Stomach (tissue), 4 donors: ENCODE results near the gene CCNT2.

Experiments used
- EP300 ChIP-seq: sonication (generic); formaldehyde crosslinking; IDR thresholded peaks from one replicate; pipeline ENCODE4 v1.6.1; 2017; ENCODE audit warnings: antibody characterized with exemption
- POLR2A ChIP-seq, 4 donors: fragments of 450-650 bp; IDR thresholded peaks; one replicate each; pipeline ENCODE4 v1.6.1; 2016; ENCODE audit warnings: antibody characterized with exemption in 4 of 4, control low read depth in 2 of 4, mild to moderate bottlenecking in 1 of 4, moderate library complexity in 1 of 4
- POLR2AphosphoS5 ChIP-seq, 3 donors: sonication (generic); formaldehyde crosslinking; IDR thresholded peaks; one replicate each; pipeline ENCODE4 v1.6.1; 2016; ENCODE audit warnings: antibody characterized with exemption in 3 of 3
- TF ChIP-seq, protein P1 (sequence below), 7 experiments: fragments of 450-650 bp in 4 of 7; fragments of 200-600 bp in 3 of 7; sonication (generic) in 3 of 7; IDR thresholded peaks; one replicate each; pipeline ENCODE4 v1.5.1; 2016 to 2019; ENCODE audit warnings: antibody characterized with exemption in 7 of 7, control low read depth in 2 of 7, mild to moderate bottlenecking in 1 of 7

DNA sequence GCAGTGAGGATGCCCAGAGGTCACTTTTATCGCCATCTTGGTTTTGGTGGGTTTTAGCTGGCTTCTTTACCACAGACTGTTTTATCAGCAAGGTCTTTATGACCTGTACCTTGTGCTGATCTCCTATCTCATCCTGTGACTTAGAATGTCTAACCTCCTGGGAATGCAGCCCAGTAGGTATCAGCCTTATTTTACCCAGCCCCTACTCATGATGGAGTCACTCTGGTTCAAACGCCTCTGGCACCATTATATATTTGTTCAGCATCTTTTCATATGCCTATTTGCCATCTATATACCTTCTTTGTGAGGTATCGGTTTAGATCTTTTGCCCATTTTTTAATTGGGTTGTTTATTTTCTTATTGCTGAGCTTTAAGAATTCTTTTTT is 7.2 kb upstream of the CCNT2 start:
- TF ChIP-seq, protein P1, sequence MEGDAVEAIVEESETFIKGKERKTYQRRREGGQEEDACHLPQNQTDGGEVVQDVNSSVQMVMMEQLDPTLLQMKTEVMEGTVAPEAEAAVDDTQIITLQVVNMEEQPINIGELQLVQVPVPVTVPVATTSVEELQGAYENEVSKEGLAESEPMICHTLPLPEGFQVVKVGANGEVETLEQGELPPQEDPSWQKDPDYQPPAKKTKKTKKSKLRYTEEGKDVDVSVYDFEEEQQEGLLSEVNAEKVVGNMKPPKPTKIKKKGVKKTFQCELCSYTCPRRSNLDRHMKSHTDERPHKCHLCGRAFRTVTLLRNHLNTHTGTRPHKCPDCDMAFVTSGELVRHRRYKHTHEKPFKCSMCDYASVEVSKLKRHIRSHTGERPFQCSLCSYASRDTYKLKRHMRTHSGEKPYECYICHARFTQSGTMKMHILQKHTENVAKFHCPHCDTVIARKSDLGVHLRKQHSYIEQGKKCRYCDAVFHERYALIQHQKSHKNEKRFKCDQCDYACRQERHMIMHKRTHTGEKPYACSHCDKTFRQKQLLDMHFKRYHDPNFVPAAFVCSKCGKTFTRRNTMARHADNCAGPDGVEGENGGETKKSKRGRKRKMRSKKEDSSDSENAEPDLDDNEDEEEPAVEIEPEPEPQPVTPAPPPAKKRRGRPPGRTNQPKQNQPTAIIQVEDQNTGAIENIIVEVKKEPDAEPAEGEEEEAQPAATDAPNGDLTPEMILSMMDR (IDR thresholded peaks at IDR 0.05) = no peak
- no peak for TF ChIP-seq POLR2AphosphoS5 (IDR thresholded peaks at IDR 0.05)
- TF ChIP-seq POLR2A (IDR thresholded peaks at IDR 0.05) = no peak
- no peak for TF ChIP-seq EP300
